ENCODE data around the gene KIF1B. TPM values are rescaled to one million over a fixed set of nuclear protein-coding genes. Genes with fewer than 3 reads are reported as not detected.

Gene KIF1B
- total RNA-seq, 1 experiment from 2014 or later: 33.0 TPM

- no TSS peak for BruUV-seq (replicated peaks)
- H3K9me3 ChIP-seq (ENCODE audit: control insufficient read depth, insufficient read depth, low read depth, low read length): no peaks in the 10 kb centered on the region
- H3K4me3 ChIP-seq (ENCODE audit: low read depth in 2 of 2, low read length in 2 of 2): no peak overlapping the region
- in situ Hi-C loops (cut with HindIII; ENCODE audit: low pct_unique_long_range_greater_than_20kb, low sequenced_read_pairs) (no loop called here), intact Hi-C loops (cut with micrococcal nuclease; ENCODE audit: unreplicated experiment) (no loop called here)
- ATAC-seq (peak; percentile 30; the same call in 1 of the 2 replicates), DNase-seq (ENCODE audit: low read depth, low spot score) (no peak)
- CTCF ChIA-PET: no interaction called here
- no peaks in the 10 kb centered on the region for H3K36me3 ChIP-seq (ENCODE audit: control insufficient read depth, insufficient read depth, low read length)
- no peak overlapping the region for H3K27ac ChIP-seq (ENCODE audit: low read length)
- H3K4me1 ChIP-seq (ENCODE audit: control insufficient read depth, insufficient read depth, low read length): 0 out of 2 replicates have a peak, but pooled peaks cover 6% of the 10 kb centered on the region
- TF ChIP-seq TCF7L2 (IDR thresholded peaks at IDR 0.05; ENCODE audit: low read depth, low read length): no peak
- no peak for TF ChIP-seq CTCF (IDR thresholded peaks at IDR 0.05)
- no peak for TF ChIP-seq REST (IDR thresholded peaks at IDR 0.05; ENCODE audit: insufficient read depth in 1 of 2, low read depth in 2 of 2, low read length in 1 of 2)
- TF ChIP-seq POLR2AphosphoS5 (IDR thresholded peaks at IDR 0.05; ENCODE audit: low read depth, low read length): no peak
- no peak for TF ChIP-seq SIN3A (IDR thresholded peaks at IDR 0.05; ENCODE audit: borderline replicate concordance, insufficient read depth, low read depth, low read length)
- POLR2A ChIA-PET: no interaction called here
- H3K27me3 ChIP-seq (ENCODE audit: control insufficient read depth, insufficient read depth, low read length): no peaks in the 10 kb centered on the region
Observed at GRCh38 chr1:10225573-10225972, 15.2 kb downstream of the KIF1B start.

GRCh38 chr1:10228528-10228927 lies 18.2 kb downstream of the KIF1B start:
- Histone ChIP-seq H3K27me3 (ENCODE audit: control insufficient read depth, insufficient read depth, low read length) (no peaks in the 10 kb centered on the region), H3K36me3 (ENCODE audit: control insufficient read depth, insufficient read depth, low read length) (no peaks in the 10 kb centered on the region), H3K4me1 (ENCODE audit: control insufficient read depth, insufficient read depth, low read length) (0 out of 2 replicates have a peak, but pooled peaks cover 6% of the 10 kb centered on the region), H3K4me3 (ENCODE audit: low read depth in 2 of 2, low read length in 2 of 2) (no peak overlapping the region), H3K9me3 (ENCODE audit: control insufficient read depth, insufficient read depth, low read depth, low read length) (no peaks in the 10 kb centered on the region), H3K27ac (ENCODE audit: low read length) (no peak overlapping the region)
- no peak for ATAC-seq
- ChIA-PET POLR2A (interaction anchor here (0.6 kb wide), 1 partner anchor 18 kb away, joined by 3 read pairs; the partner anchor contains the start of gene KIF1B), CTCF (no interaction called here)
- intact Hi-C loops (cut with micrococcal nuclease; ENCODE audit: unreplicated experiment): no loop called here
- DNase-seq (ENCODE audit: low read depth, low spot score): no peak
- TF ChIP-seq CTCF (IDR thresholded peaks at IDR 0.05) (no peak), REST (IDR thresholded peaks at IDR 0.05; ENCODE audit: insufficient read depth in 1 of 2, low read depth in 2 of 2, low read length in 1 of 2) (no peak), TCF7L2 (IDR thresholded peaks at IDR 0.05; ENCODE audit: low read depth, low read length) (no peak), POLR2AphosphoS5 (IDR thresholded peaks at IDR 0.05; ENCODE audit: low read depth, low read length) (no peak), SIN3A (IDR thresholded peaks at IDR 0.05; ENCODE audit: borderline replicate concordance, insufficient read depth, low read depth, low read length) (no peak)
- in situ Hi-C loops (cut with HindIII; ENCODE audit: low pct_unique_long_range_greater_than_20kb, low sequenced_read_pairs): no loop called here
- BruUV-seq (replicated peaks): no TSS peak

Measured in Panc1 (cell line).